Stromal cell of bone marrow (primary cell): ENCODE data around the gene HOXA3.

ENCODE experiments used
- DNase-seq: peaks from one replicate; pipeline ENCODE4 v3.0.0-alpha.2; 2012; ENCODE audit warnings: low read depth

The HOXA3 gene

GRCh38 chr7:27165996-27166530 lies 13.7 kb upstream of the HOXA3 start:
- no peak for DNase-seq

DNA sequence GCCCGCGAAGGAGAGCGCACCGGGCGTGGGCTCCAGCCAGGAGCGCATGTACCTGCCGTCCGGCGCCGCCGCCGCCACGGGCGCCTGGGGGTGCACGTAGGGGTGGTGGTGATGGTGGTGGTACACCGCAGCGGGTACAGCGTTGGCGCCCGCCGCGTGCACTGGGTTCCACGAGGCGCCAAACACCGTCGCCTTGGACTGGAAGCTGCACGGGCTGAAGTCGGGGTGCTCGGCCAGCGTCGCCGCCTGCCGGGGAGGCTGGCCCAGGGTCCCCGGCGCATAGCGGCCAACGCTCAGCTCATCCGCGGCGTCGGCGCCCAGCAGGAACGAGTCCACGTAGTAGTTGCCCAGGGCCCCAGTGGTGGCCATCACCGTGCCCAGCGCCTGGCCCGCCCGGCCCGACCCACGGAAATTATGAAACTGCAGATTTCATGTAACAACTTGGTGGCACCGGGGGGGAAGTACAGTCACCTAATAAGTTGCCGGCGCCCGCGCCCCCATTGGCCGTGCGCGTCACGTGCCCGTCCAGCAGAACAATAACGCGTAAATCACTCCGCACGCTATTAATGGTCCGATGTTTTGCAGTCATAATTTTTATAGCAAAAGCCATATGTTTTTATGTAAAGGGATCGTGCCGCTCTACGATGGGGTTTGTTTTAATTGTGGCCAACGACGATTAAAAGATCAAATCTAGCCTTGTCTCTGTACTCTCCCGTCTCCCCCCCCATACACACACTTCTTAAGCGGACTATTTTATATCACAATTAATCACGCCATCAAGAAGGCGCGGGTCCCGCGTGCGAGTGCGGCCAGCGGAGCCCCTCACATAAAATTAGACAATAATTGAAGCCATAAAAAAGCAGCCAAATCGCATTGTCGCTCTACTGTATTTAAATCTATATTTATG lies 13.0 kb upstream of the HOXA3 start, which contains the start of gene HOXA9:
Gene HOXA9 (minus strand): TSS at position 449 of the 907 bp plus-strand sequence. CDS start 80 bp downstream, at position 369.
- DNase-seq = peak; percentile 94

- no peak for DNase-seq
These were observed 12.1 kb upstream of the HOXA3 start for GRCh38 chr7:27164367-27165088.

GRCh38 chr7:27164045-27164366 lies 11.6 kb upstream of the HOXA3 start:
- DNase-seq = no peak

DNA sequence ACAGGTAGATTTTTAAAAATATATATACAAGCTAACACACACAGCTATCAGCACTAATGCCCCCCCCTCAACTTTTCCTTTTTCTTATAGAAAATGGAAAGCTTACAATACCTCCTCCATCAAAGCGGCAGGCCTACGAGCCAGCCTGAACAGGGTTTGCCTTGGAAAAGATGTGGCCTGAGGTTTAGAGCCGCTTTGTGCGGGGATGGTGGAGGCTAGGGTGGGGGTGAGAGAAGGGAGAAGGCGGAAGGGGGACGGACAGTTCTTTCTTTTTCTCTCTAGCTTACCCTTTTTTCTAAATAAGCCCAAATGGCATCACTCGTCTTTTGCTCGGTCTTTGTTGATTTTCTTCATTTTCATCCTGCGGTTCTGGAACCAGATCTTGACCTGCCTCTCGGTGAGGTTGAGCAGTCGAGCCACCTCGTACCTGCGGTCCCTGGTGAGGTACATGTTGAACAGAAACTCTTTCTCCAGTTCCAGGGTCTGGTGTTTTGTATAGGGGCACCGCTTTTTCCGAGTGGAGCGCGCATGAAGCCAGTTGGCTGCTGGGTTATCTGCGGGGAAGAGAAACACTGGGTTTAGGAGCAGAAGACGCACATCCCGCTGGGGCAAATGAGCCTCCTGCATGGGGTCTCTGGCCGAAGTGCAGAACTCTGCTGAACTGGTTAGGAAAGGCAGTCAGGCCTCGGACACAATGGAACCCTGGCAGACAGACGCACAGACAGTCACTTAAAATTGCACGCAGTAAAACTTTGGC lies 11.1 kb upstream of the HOXA3 start:
- DNase-seq = no peak

DNA sequence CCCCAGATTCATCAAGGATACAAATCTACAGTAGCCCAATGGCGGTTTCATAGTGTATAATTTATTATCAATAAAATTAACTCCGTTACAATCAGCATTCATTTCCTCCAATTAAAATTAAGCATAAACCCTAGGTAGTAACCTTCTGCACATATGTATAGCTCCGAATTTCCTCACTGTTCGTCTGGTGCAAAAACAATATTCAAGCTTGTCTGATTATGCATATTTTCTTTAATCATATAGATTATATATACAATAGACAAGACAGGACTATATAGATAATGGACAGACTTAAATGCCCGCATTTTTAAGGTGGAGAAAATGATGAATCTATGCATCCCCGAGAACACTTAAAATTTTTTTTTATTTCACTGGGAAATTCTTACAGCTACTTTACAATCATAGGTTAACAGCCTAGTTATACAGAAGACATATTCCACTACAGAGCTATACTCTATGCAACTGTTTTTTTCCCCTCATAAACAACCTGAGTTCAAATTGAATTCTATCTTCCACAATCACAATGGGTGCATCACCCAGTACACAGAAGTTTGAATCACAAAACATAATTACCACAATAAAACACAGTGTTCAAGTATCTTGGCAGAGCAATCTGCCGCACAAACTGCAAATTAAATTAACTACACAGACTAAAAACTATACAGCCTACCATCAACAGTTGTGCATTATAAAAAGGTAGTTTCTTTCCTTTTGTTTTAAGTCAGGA lies 10.3 kb upstream of the HOXA3 start:
- DNase-seq = no peak

GRCh38 chr7:27161721-27162560 lies 9.6 kb upstream of the HOXA3 start:
- no peak for DNase-seq

- DNase-seq = no peak
These were observed 8.9 kb upstream of the HOXA3 start for GRCh38 chr7:27161214-27161720.

DNA sequence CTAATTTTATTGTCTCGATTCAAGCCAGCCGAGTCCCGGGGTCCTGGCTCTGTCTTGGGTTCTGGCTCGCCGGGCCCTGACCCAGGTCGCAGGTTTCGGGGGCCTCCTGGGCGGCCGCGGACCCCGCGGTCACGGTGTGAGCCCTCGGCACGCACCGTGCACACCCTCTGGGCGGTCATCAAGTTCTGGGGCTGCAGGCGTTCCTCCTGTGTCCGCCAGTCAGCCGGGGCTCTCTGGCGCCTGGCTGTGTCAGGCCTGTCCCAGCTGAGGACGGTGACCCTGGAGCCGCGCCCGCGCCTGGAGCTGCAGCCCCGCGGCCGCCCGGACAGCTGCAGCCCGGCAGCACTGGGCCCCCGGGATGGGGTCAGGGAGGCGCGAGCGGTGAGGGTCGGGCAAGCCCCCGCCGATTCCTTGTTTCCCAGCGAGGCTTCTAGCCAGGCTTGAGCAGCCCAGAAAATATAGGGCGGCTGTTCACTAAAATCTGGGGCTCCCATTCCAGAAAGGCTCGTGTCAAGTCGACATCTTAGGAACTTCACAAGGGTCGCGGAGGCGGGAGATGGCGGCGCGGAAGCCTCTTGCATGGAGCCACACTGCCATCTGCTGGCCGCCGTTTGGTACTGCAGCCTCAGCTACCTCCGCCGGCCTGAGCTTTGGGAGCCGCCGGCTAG lies 8.3 kb upstream of the HOXA3 start:
- DNase-seq = no peak

DNA sequence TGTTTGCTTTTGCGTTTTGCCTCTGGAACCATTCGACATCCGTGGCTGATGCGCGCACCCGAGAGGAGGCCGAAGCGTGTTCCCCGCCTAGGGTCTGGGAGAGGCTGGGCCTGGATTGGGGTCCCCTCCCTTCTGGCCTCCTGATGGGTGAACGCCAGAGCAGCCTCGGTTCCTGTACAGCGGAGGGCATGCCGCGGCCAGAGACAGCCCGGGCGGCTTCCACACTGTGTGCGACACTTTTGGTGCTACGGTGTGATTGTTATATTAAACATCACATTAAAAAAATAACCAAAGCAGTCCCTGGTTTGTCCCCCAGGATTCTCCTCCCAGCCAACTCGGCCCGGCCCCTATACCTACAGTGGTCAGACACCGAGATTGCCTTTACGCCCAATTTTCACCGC lies 7.8 kb upstream of the HOXA3 start:
- no peak for DNase-seq

DNA sequence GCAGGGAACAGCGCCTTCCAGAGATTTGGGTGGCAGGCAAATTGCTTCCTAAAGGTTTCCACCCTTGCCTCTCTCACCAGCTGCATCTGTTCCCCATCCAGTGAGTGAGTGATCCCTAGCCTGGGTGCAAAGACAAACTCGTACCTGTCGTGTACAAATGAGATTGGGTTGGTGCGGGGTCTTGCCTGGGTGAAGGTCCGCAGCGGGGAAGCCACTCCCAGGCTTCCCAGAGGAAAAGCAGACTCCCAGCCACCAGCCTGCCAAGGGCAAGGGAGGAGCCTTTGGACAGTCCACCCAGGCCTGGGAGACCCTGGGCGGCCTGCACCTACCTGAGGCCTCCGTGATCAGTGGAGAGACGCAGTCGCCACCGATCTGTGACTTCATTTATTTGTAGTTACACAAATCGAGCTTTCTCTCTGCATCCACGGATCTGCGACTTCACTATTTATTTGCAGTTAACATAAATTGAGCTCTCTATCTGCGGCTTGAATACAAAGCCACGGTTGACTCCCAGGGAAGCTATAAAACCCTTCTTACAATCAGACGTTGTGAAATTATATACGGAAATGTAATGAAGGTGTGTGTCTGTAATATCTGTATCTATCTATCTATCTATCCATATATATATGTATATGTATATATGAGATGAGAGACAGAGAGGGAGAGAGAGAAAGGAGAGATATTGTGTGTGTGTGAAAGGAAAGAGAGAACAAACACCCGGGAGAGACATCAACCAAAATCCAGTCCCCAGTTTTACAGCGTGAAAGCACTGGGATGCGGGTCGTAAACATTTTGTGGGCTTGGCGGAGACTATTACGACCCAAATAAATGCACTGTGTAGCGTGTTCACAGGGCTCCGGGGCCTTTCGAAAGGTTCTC lies 7.1 kb upstream of the HOXA3 start:
- no peak for DNase-seq

DNA sequence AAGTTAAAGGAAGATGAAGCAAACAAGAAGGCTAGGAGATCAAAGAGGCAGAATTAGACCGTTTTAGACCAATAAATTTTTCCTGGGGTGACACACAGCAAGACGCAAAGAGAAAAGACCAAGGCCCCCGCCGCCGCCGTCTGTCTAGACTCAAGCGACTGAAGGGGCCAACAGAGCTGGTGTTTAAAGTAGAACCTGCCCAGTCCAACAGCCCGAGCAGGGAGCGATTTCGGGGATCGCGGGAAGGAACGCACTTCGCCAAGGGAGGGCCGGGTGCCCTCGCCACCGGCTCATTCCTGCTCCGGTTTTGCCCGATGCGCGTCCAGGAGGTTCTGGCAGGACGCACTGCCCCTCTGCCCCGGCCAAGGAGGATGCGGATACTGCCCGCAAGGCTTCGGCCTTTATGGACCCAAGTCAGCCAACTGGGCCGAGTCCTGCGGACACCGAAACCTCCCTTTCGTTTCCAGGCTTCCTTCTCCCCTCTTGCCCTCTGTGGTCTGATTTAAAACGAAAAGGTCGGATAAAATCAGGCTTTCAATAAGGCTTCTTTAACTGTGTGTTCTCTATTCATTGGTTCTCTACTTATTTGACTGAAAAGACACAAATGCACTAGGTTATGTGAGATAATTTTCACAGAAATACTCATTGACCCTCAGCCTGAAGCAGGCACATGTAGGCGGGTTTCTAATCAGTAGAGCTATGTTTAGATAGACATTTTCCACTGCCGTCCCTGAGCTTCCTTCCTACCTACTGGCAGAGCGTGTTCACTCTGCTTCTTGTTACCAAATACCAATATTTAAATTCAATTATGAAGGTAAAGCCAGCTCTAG lies 6.3 kb upstream of the HOXA3 start:
- DNase-seq = no peak

- DNase-seq = no peak
These were observed 5.5 kb upstream of the HOXA3 start for GRCh38 chr7:27157702-27158431.

GRCh38 chr7:27156916-27157701 lies 4.7 kb upstream of the HOXA3 start:
- DNase-seq = no peak

GRCh38 chr7:27156508-27156898 lies 4.1 kb upstream of the HOXA3 start, which contains the start of gene HOXA7:
TSS of gene HOXA7 (minus strand) at chr7:27156675. CDS start at chr7:27156545, 130 bp downstream.
- DNase-seq = peak; percentile 64

DNA sequence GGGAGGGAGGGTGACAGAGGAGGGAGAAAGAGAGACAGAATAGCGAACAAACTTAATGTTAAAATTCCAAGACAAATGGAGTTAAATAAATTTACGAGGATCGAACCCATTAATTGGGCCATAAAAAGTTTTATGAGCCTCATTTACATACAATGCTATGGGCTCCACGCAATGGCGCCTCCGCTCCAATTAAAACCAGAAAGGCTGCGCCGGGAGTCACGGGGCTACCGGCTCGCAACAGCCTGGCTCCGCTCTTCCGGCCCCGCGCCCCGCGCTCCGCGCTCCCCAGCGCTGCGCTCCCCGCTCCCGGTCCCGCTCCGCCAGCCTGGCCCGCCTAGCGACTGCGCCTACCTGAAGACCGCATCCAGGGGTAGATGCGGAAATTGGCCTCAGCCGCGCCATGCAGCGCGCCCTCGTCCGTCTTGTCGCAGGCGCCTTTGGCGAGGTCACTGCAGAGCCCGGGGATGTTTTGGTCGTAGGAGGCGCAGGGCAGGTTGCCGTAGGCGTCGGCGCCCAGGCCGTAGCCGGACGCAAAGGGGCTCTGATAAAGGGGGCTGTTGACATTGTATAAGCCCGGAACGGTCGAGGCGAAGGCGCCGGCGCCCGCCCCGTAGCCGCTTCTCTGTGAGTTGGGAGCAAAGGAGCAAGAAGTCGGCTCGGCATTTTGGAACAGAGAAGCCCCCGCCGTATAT lies 3.6 kb upstream of the HOXA3 start:
- no peak for DNase-seq
